K562 (cell line): ENCODE results near the gene ONECUT1. TPM values are rescaled to one million over a fixed set of nuclear protein-coding genes. Genes with fewer than 3 reads are reported as not detected.

Experiments
- ATAC-seq: fragments of 200-7000 bp; cut with Tn5 transposase; 3 replicates; pipeline ENCODE4 v1.9.1; 2020; ENCODE audit warnings: moderate library complexity
- BruUV-seq: library from RNA; stranded (reverse); fragments of 400-500 nt; replicated peaks from 2 replicates; lab custom pipeline; 2021; lab: Mats Ljungman, UMichigan
- CTCF ChIA-PET: fragments of 300-600 bp; formaldehyde crosslinking; extraction: SDS; loops from one replicate; lab custom pipeline; 2021; ENCODE audit warnings: low intra/inter-chr PET ratio; lab: Yijun Ruan, JAX
- POLR2A ChIA-PET: fragments of 300-600, 350-650 bp; sonication (Branson Sonifier 250); formaldehyde crosslinking; extraction: SDS; loops from one replicate; lab custom pipeline; 2021; ENCODE audit warnings: antibody characterized with exemption, inconsistent platforms; lab: Yijun Ruan, JAX
- DNase-seq, 4 experiments: peaks; one replicate each; pipeline versions ENCODE4 v3.0.0 to v3.0.0-alpha.2; 2011 to 2018; ENCODE audit warnings: low spot score in 3 of 4, mixed read lengths in 3 of 4; ENCODE audit errors: extremely low read depth in 1 of 4
- FAIRE-seq: peaks from 2 replicates; lab custom pipeline; 2011; peaks lifted over from hg19 to GRCh38; lab: Jason Lieb, UNC
- H2AFZ ChIP-seq: 2 replicates; pipeline ENCODE4 v1.6.0; 2011; ENCODE audit warnings: low read depth, low read length, control low read depth, inconsistent platforms
- H3K27ac ChIP-seq: fragments of 200-600 bp; 3 replicates; pipeline ENCODE4 v1.8.0; 2011; ENCODE audit warnings: low read depth, mild to moderate bottlenecking, control low read depth, inconsistent platforms, low read length, moderate library complexity, mixed read lengths; ENCODE audit errors: extremely low read depth
- H3K27me3 ChIP-seq, 2 experiments: fragments of 300-600 bp in 1 of 2; 2 replicates in 1 of 2; 3 replicates in 1 of 2; pipeline versions ENCODE4 v1.6.0 to v1.8.0; 2011; ENCODE audit warnings: inconsistent platforms in 2 of 2, low read length in 2 of 2, mild to moderate bottlenecking in 1 of 2, mixed read lengths in 1 of 2, moderate library complexity in 1 of 2; ENCODE audit not compliant: control insufficient read depth in 2 of 2, insufficient read depth in 2 of 2
- H3K36me3 ChIP-seq: fragments of 300-600 bp; 3 replicates; pipeline ENCODE4 v1.8.0; 2011; ENCODE audit warnings: mild to moderate bottlenecking, low read length, inconsistent platforms; ENCODE audit not compliant: control insufficient read depth, insufficient read depth
- H3K4me1 ChIP-seq, 2 experiments: fragments of 200-600 bp in 1 of 2; replicated peaks in 1 of 2; 2 replicates in 1 of 2; 3 replicates in 1 of 2; pipeline versions ENCODE4 v1.5.1 to v1.8.0; 2011; ENCODE audit warnings: inconsistent platforms in 2 of 2, low read length in 2 of 2, mild to moderate bottlenecking in 1 of 2, mixed read lengths in 1 of 2, moderate library complexity in 1 of 2; ENCODE audit not compliant: control insufficient read depth in 2 of 2, insufficient read depth in 2 of 2
- H3K4me2 ChIP-seq: 2 replicates; pipeline ENCODE4 v1.6.1; 2011; ENCODE audit warnings: low read length, control low read depth, inconsistent platforms, mixed read lengths; ENCODE audit not compliant: insufficient read depth
- H3K4me3 ChIP-seq: fragments of 200-600 bp; sonication (generic), shearing (Covaris generic); 2 replicates; pipeline ENCODE4 v1.5.1; 2016; ENCODE audit warnings: control low read depth, inconsistent platforms
- H3K79me2 ChIP-seq: fragments of 200-600 bp; 3 replicates; pipeline ENCODE4 v1.8.0; 2011; ENCODE audit warnings: low read length, inconsistent platforms; ENCODE audit not compliant: control insufficient read depth, insufficient read depth
- H3K9ac ChIP-seq, 2 experiments: 2 replicates each; pipeline versions ENCODE4 v1.6.0 to v1.6.1; 2011; ENCODE audit warnings: low read depth in 2 of 2, low read length in 2 of 2, control low read depth in 1 of 2, inconsistent platforms in 1 of 2, mild to moderate bottlenecking in 1 of 2, mixed read lengths in 1 of 2; ENCODE audit not compliant: insufficient read depth in 1 of 2
- H3K9me1 ChIP-seq: one replicate; pipeline ENCODE4 v1.6.0; 2011; ENCODE audit warnings: inconsistent platforms, mild to moderate bottlenecking, low read length, moderate library complexity; ENCODE audit not compliant: control insufficient read depth, insufficient read depth
- H3K9me3 ChIP-seq: replicated peaks from 2 replicates; pipeline ENCODE4 v1.5.1; 2011; ENCODE audit warnings: low read depth, low read length, inconsistent platforms; ENCODE audit not compliant: control insufficient read depth, insufficient read depth
- H4K20me1 ChIP-seq: replicated peaks from 2 replicates; pipeline ENCODE4 v1.6.1; 2011; ENCODE audit warnings: low read length, inconsistent platforms, mixed read lengths; ENCODE audit not compliant: control insufficient read depth, insufficient read depth
- ARID2 ChIP-seq: fragments of 450-650 bp; IDR thresholded peaks from 2 replicates; pipeline ENCODE4 v1.6.1; 2017; ENCODE audit warnings: antibody characterized with exemption, mild to moderate bottlenecking
- FOSL1 ChIP-seq: fragments of 200-800 bp; sonication (Bioruptor generic); conservative IDR thresholded peaks from 2 replicates; pipeline ENCODE4 v1.6.1; 2016; ENCODE audit warnings: missing genetic modification characterization, missing compliant biosample characterization
- GATAD2B ChIP-seq: fragments of 450-650 bp; IDR thresholded peaks from 2 replicates; pipeline ENCODE4 v1.6.1; 2017; ENCODE audit warnings: mild to moderate bottlenecking, borderline replicate concordance
- JUNB ChIP-seq: fragments of 450-650 bp; formaldehyde crosslinking; conservative IDR thresholded peaks from 2 replicates; pipeline ENCODE4 v1.4.0; 2020; ENCODE audit warnings: mild to moderate bottlenecking
- PHTF2 ChIP-seq: fragments of 250-450 bp; sonication (Bioruptor Pico); IDR thresholded peaks from 2 replicates; pipeline ENCODE4 v1.5.0; 2021; ENCODE audit warnings: mild to moderate bottlenecking
- POLR2AphosphoS5 ChIP-seq: IDR thresholded peaks from 2 replicates; pipeline ENCODE4 v1.6.1; 2011; ENCODE audit warnings: mild to moderate bottlenecking, low read depth, low read length, moderate library complexity; ENCODE audit not compliant: control insufficient read depth, insufficient read depth
- PYGO2 ChIP-seq: fragments of 450-650 bp; IDR thresholded peaks from 2 replicates; pipeline ENCODE4 v1.6.1; 2016; ENCODE audit warnings: mild to moderate bottlenecking, missing genetic modification characterization, moderate library complexity, missing compliant biosample characterization
- TBL1XR1 ChIP-seq, 2 experiments: IDR thresholded peaks; 2 replicates each; pipeline ENCODE4 v1.6.1; 2012; ENCODE audit warnings: improper control_type of control experiment in 2 of 2, low read length in 2 of 2, mild to moderate bottlenecking in 1 of 2
- TGIF2 ChIP-seq: sonication (generic); formaldehyde crosslinking; IDR thresholded peaks from 2 replicates; pipeline ENCODE4 v1.8.1; 2022; ENCODE audit warnings: mild to moderate bottlenecking, missing genetic modification reagents, moderate library complexity
- ZKSCAN1 ChIP-seq: fragments of 150-350 bp; IDR thresholded peaks from 2 replicates; pipeline ENCODE4 v1.6.1; 2016; ENCODE audit warnings: low read depth, low read length
- ZNF324 ChIP-seq: fragments of 250-450 bp; sonication (Bioruptor Pico); IDR thresholded peaks from 2 replicates; pipeline ENCODE4 v1.4.0; 2020; ENCODE audit warnings: mild to moderate bottlenecking
- ZNF507 ChIP-seq: conservative IDR thresholded peaks from 2 replicates; pipeline ENCODE4 v1.6.1; 2017; ENCODE audit warnings: missing genetic modification characterization, missing compliant biosample characterization
- ZNF75A ChIP-seq: fragments of 450-650 bp; formaldehyde crosslinking; IDR thresholded peaks from 2 replicates; pipeline ENCODE4 v1.4.0; 2020; ENCODE audit warnings: mild to moderate bottlenecking
- WGBS: fragments of 100-300 bp; shearing (Covaris generic); methylation state at CpG from one replicate; pipeline ENCODE4 v1.1.6; 2016; ENCODE audit warnings: low coverage, mixed read lengths; ENCODE audit not compliant: insufficient coverage; ENCODE audit errors: missing lambda C conversion rate; 5-methylcytosine and 5-hydroxymethylcytosine counted together
- in situ Hi-C: fragments of 300-500 bp; cut with MboI; formaldehyde crosslinking; loops from 4 replicates; pipeline ENCODE4 v1.15.0; 2018; ENCODE audit warnings: inconsistent platforms, mixed read lengths
- intact Hi-C: fragments of 100-400 bp; cut with micrococcal nuclease; formaldehyde crosslinking; loops from 2 replicates; pipeline ENCODE4 v1.14.2; 2022
- polyA plus RNA-seq, 8 experiments: library from polyadenylated mRNA; depleted of rRNA in 4 of 8; stranded (reverse) in 5 of 8; unstranded in 3 of 8; fragments of >200 nt; fragmentation: Nextera tagmentation in 2 of 8; fragmentation: Illumina TruSeq in 1 of 8; extraction: Ambion mirVana in 2 of 8; extraction: Trizol in 1 of 8; gene quantifications; 2 replicates each; pipeline versions ENCODE4 v1.2.1 to v1.2.3, GENCODE V29; 2011 to 2014; ENCODE audit warnings: inconsistent platforms in 1 of 8, missing spikeins in 1 of 8
- total RNA-seq, 7 experiments: library from RNA; depleted of rRNA in 6 of 7; stranded (reverse); fragments of >200 nt in 6 of 7; fragmentation: Illumina TruSeq in 2 of 7; extraction: Trizol in 2 of 7; gene quantifications; 2 replicates each; pipeline versions ENCODE4 v1.2.1 to v1.2.3, GENCODE V29; 2011 to 2021; ENCODE audit warnings: low replicate concordance in 1 of 7

ONECUT1 gene
- total and polyA plus RNA-seq, 9 of the 15 experiments (the other 6 are each of a cell fraction or from before 2014, with no cell fraction given), result not detected

- POLR2A ChIA-PET, result interaction anchor here (0.6 kb wide), 1 partner anchor 58 kb away, joined by 3 read pairs; no protein-coding TSS in a partner anchor
- FAIRE-seq (no peak), DNase-seq (no peak), ATAC-seq (no peak)
- no peaks in the 10 kb centered on the region for H3K4me1 ChIP-seq
- H3K9ac ChIP-seq, result no peak overlapping the region
- no peaks in the 10 kb centered on the region for H3K79me2 ChIP-seq
- intact Hi-C loops, result no loop called here
- H3K27ac ChIP-seq, result no peak overlapping the region
- no peak overlapping the region for H2AFZ ChIP-seq
- 2% methylated on average over 5 of the region's 5 CpGs for WGBS
- no peaks in the 10 kb centered on the region for H3K9me1 ChIP-seq
- H3K9me3 ChIP-seq, result no peaks in the 10 kb centered on the region
- no peak for TF ChIP-seq ZNF507 (tag)
- TF ChIP-seq FOSL1, result no peak
- no peak for TF ChIP-seq TGIF2
- TF ChIP-seq JUNB (CRISPR knock-in tag), result no peak
- no peak for TF ChIP-seq ZKSCAN1
- TF ChIP-seq ZNF324, result no peak
- no peak for TF ChIP-seq ARID2
- no peak for TF ChIP-seq TBL1XR1 (IDR thresholded peaks at IDR 0.05; ENCODE audit: low read length in 2 of 2)
- TF ChIP-seq GATAD2B, result no peak
- TF ChIP-seq ZNF75A (CRISPR knock-in tag), result no peak
- no peak for TF ChIP-seq POLR2AphosphoS5
- TF ChIP-seq PYGO2, result no peak
- TF ChIP-seq PHTF2 (CRISPR knock-in tag), result no peak
- no peaks in the 10 kb centered on the region for H3K27me3 ChIP-seq
- in situ Hi-C loops, result loop anchor here (10.0 kb wide), 1 partner anchor 422 kb away; no protein-coding TSS in a partner anchor
- BruUV-seq, result no TSS peak
- no peaks in the 10 kb centered on the region for H4K20me1 ChIP-seq
- H3K4me2 ChIP-seq, result no peak overlapping the region
- H3K4me3 ChIP-seq, result no peak overlapping the region
- no peaks in the 10 kb centered on the region for H3K36me3 ChIP-seq
- CTCF ChIA-PET, result no interaction called here
Measured at GRCh38 chr15:52772766-52773165, 17.4 kb downstream of the ONECUT1 start.
